ENCODE results near the gene NLRC5.

DNA sequence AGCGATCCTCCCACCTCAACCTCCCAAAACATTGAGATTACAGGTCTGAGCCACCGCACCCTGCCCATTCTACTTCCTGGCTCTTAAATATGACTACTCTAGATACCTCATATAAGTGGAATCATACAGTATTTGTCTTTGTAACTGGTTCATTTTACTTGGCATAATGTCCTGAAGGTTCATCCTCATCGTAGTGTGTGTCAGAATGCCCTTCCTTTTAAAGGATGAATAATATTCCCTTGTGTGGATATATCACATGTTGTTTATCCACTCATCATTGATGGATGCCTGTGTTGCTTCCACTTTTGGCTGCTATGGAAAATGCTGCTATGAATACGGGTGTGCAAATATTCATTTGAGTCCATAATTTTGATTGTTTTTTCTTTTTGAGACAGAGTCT, 33.3 kb upstream of the NLRC5 start:
- TF ChIP-seq CTCF (IDR thresholded peaks at IDR 0.05; ENCODE audit: low read depth, low read length, poor library complexity, severe bottlenecking) (no peak), EZH2phosphoT487 (IDR thresholded peaks at IDR 0.05; ENCODE audit: borderline replicate concordance, low read length) (no peak)

Measured in DOHH2 (cell line).